Mucosa of descending colon (tissue), 3 donors: ENCODE measurements around the gene KRTAP8-1. TPM values are rescaled to one million over a fixed set of nuclear protein-coding genes. Genes with fewer than 3 reads are reported as not detected.

Experiments used
- ATAC-seq: fragments of 200-7000 bp; cut with Tn5 transposase; one replicate; pipeline ENCODE4 v1.9.1; 2020; ENCODE audit warnings: mild to moderate bottlenecking, moderate library complexity
- DNase-seq, 3 donors: peaks; one replicate each; pipeline ENCODE4 v3.0.0-alpha.2; 2020
- H3K36me3 ChIP-seq: fragments of 200-600 bp; one replicate; pipeline ENCODE4 v1.8.0; 2021; ENCODE audit warnings: low read depth, mild to moderate bottlenecking
- H3K4me1 ChIP-seq: fragments of 200-600 bp; one replicate; pipeline ENCODE4 v1.8.0; 2021; ENCODE audit warnings: low read depth, mild to moderate bottlenecking
- H3K4me3 ChIP-seq: fragments of 200-600 bp; one replicate; pipeline ENCODE4 v1.8.0; 2021; ENCODE audit warnings: mild to moderate bottlenecking
- H3K9me3 ChIP-seq: fragments of 200-600 bp; one replicate; pipeline ENCODE4 v1.8.0; 2021; ENCODE audit warnings: mild to moderate bottlenecking
- CTCF ChIP-seq: fragments of 200-600 bp; IDR thresholded peaks from one replicate; pipeline ENCODE4 v1.8.0; 2022; ENCODE audit warnings: antibody characterized with exemption, mild to moderate bottlenecking
- intact Hi-C, 2 donors: fragments of 100-400 bp; cut with DNase I in 1 of 2; cut with micrococcal nuclease in 1 of 2; formaldehyde crosslinking; loops; one replicate each; pipeline versions ENCODE4 v1.11.0 to v1.11.1; 2022; cut with DNase I, micrococcal nuclease
- total RNA-seq, 3 donors: library from RNA; stranded (reverse); fragmentation: NEBNext Ultra II Directional in 2 of 3; extraction: Animal tissue kit (Norgen Biotek cat#: 25700) in 2 of 3; gene quantifications; one replicate each; pipeline versions ENCODE4 v1.2.1 to v1.2.4, GENCODE V29; 2021 to 2023
- donor health status: DM: no; HTN: no; CAD: no; lungs with moderate emphysema.
- donor health status: DM: no; HTN: no; CAD: no.
- donor health status: DM: no; HTN: yes; CAD: no.

The KRTAP8-1 gene
- total RNA-seq, 3 donors from 2014 or later: not detected

GRCh38 chr21:30779249-30779648 is 33.8 kb downstream of the KRTAP8-1 start:
- peaks cover 57% of the 10 kb centered on the region for H3K9me3 ChIP-seq
- H3K36me3 ChIP-seq: no peaks in the 10 kb centered on the region
- H3K4me3 ChIP-seq: no peak overlapping the region
- no peaks in the 10 kb centered on the region for H3K4me1 ChIP-seq
- TF ChIP-seq CTCF: no peak
- ATAC-seq (no peak), DNase-seq (no peak)
- intact Hi-C loops: no loop called here

- DNase-seq: no peak
- no peaks in the 10 kb centered on the region for H3K4me1 ChIP-seq
- no peaks in the 10 kb centered on the region for H3K36me3 ChIP-seq
- TF ChIP-seq CTCF: no peak
- ATAC-seq: no peak
- no peak overlapping the region for H3K4me3 ChIP-seq
- intact Hi-C loops: no loop called here
- peaks cover 51% of the 10 kb centered on the region for H3K9me3 ChIP-seq
These were observed 43.2 kb downstream of the KRTAP8-1 start for GRCh38 chr21:30769724-30770431.

Other genes starting within 250 kb of the KRTAP8-1 start
- not detected for gene KRTAP22-2, start 222.9 kb downstream of the KRTAP8-1 start, total RNA-seq
- not detected for gene KRTAP6-3, start 220.8 kb downstream of the KRTAP8-1 start, total RNA-seq
- not detected for gene KRTAP6-2, start 214.4 kb downstream of the KRTAP8-1 start, total RNA-seq
- not detected for gene KRTAP22-1, start 212.2 kb downstream of the KRTAP8-1 start, total RNA-seq
- gene KRTAP6-1, start 199.3 kb downstream of the KRTAP8-1 start, total RNA-seq: not detected
- gene KRTAP20-1, start 196.8 kb downstream of the KRTAP8-1 start, total RNA-seq: not detected
- gene KRTAP20-4, start 192.6 kb downstream of the KRTAP8-1 start, total RNA-seq: not detected
- gene KRTAP20-2, start 178.1 kb downstream of the KRTAP8-1 start, total RNA-seq: not detected
- not detected for gene KRTAP20-3, start 170.4 kb downstream of the KRTAP8-1 start, total RNA-seq
- gene KRTAP21-3, start 94.5 kb downstream of the KRTAP8-1 start, total RNA-seq: not detected
- not detected for gene KRTAP21-2, start 66.0 kb downstream of the KRTAP8-1 start, total RNA-seq
- not detected for gene KRTAP21-1, start 57.8 kb downstream of the KRTAP8-1 start, total RNA-seq
- not detected for gene KRTAP7-1, start 16.5 kb upstream of the KRTAP8-1 start, total RNA-seq
- not detected for gene KRTAP11-1, start 68.3 kb upstream of the KRTAP8-1 start, total RNA-seq
- gene KRTAP19-8, start 225.2 kb upstream of the KRTAP8-1 start, total RNA-seq: not detected